HepG2 (cell line): ENCODE data around the gene GADD45B. TPM values are rescaled to one million over a fixed set of nuclear protein-coding genes. Genes with fewer than 3 reads are reported as not detected.

Experiments
- DDIT3 ChIP-seq: sonication (generic); formaldehyde crosslinking; IDR thresholded peaks from 2 replicates; pipeline ENCODE4 v1.4.0; 2020; ENCODE audit warnings: mild to moderate bottlenecking, missing genetic modification reagents
- FOSL1 ChIP-seq: sonication (generic); formaldehyde crosslinking; IDR thresholded peaks from 2 replicates; pipeline ENCODE4 v1.9.0; 2021; ENCODE audit warnings: missing genetic modification reagents, borderline replicate concordance
- THAP7 ChIP-seq: sonication (generic); formaldehyde crosslinking; IDR thresholded peaks from 2 replicates; pipeline ENCODE4 v1.8.1; 2023; ENCODE audit warnings: mild to moderate bottlenecking, missing genetic modification reagents
- THYN1 ChIP-seq: sonication (generic); formaldehyde crosslinking; IDR thresholded peaks from 2 replicates; pipeline ENCODE4 v1.8.1; 2023; ENCODE audit warnings: low read depth, mild to moderate bottlenecking, moderate library complexity, missing genetic modification reagents, borderline replicate concordance
- YEATS2 ChIP-seq: sonication (generic); formaldehyde crosslinking; IDR thresholded peaks from 2 replicates; pipeline ENCODE4 v1.4.0; 2020; ENCODE audit warnings: missing genetic modification reagents, borderline replicate concordance
- ZBED4 ChIP-seq: sonication (generic); formaldehyde crosslinking; IDR thresholded peaks from 2 replicates; pipeline ENCODE4 v1.4.0; 2020; ENCODE audit warnings: missing genetic modification reagents, borderline replicate concordance
- ZBTB33 ChIP-seq: sonication (generic); formaldehyde crosslinking; IDR thresholded peaks from 2 replicates; pipeline ENCODE4 v1.4.0; 2020; ENCODE audit warnings: missing genetic modification reagents
- ZBTB42 ChIP-seq: sonication (generic); formaldehyde crosslinking; IDR thresholded peaks from 2 replicates; pipeline ENCODE4 v1.5.0; 2020; ENCODE audit warnings: mild to moderate bottlenecking, missing genetic modification reagents
- ZNF20 ChIP-seq: sonication (generic); formaldehyde crosslinking; IDR thresholded peaks from 2 replicates; pipeline ENCODE4 v1.4.0; 2020; ENCODE audit warnings: mild to moderate bottlenecking, moderate library complexity, missing genetic modification reagents
- ZNF251 ChIP-seq: sonication (generic); formaldehyde crosslinking; IDR thresholded peaks from 2 replicates; pipeline ENCODE4 v1.9.0; 2021; ENCODE audit warnings: mild to moderate bottlenecking, missing genetic modification reagents
- ZNF503 ChIP-seq: sonication (generic); formaldehyde crosslinking; IDR thresholded peaks from 2 replicates; pipeline ENCODE4 v1.4.0; 2020; ENCODE audit warnings: missing genetic modification reagents
- ZNF687 ChIP-seq: sonication (generic); formaldehyde crosslinking; IDR thresholded peaks from 2 replicates; pipeline ENCODE4 v1.5.1; 2020; ENCODE audit warnings: mild to moderate bottlenecking, missing genetic modification reagents, moderate library complexity
- ZNF720 ChIP-seq: sonication (generic); formaldehyde crosslinking; IDR thresholded peaks from 2 replicates; pipeline ENCODE4 v1.4.0; 2020; ENCODE audit warnings: missing genetic modification reagents
- polyA plus RNA-seq, 8 experiments: library from polyadenylated mRNA; depleted of rRNA in 3 of 8; stranded (reverse) in 7 of 8; unstranded in 1 of 8; fragments of >200 nt; fragmentation: Illumina TruSeq in 4 of 8; extraction: Trizol in 4 of 8; gene quantifications; 2 replicates each; pipeline versions ENCODE4 v1.2.1 to v1.2.3, GENCODE V29; 2011 to 2016; ENCODE audit warnings: low read depth in 4 of 8, missing spikeins in 1 of 8, mixed read lengths in 1 of 8; ENCODE audit not compliant: insufficient read depth in 1 of 8
- total RNA-seq, 5 experiments: library from RNA; depleted of rRNA; stranded (reverse); fragments of >200 nt; fragmentation: Illumina TruSeq; extraction: Trizol; gene quantifications; 2 replicates each; pipeline ENCODE4 v1.2.3, GENCODE V29; 2016; ENCODE audit warnings: low read depth in 1 of 5

GADD45B gene
- total and polyA plus RNA-seq, 2 of the 13 experiments (the other 11 are each of a cell fraction or from before 2014, with no cell fraction given): 4.6 to 34.1 TPM

GRCh38 chr19:2462635-2463421, 13.1 kb upstream of the GADD45B start (continued):
- 0 out of 2 replicates have a peak, but pooled peaks have one; percentile 38 for TF ChIP-seq THAP7
- TF ChIP-seq ZNF720 (CRISPR knock-in tag): no peak
- TF ChIP-seq ZBTB33 (CRISPR knock-in tag): peak; percentile 79
- peak; percentile 97 for TF ChIP-seq ZBED4 (CRISPR knock-in tag)
- peak; percentile 67; the same call in 1 of the 2 replicates for TF ChIP-seq ZNF503 (CRISPR knock-in tag)
- TF ChIP-seq FOSL1 (CRISPR knock-in tag): no peak
- TF ChIP-seq ZNF20 (CRISPR knock-in tag): peak; percentile 90; the same call in 1 of the 2 replicates
- no peak for TF ChIP-seq ZNF251
- peak; percentile 90 for TF ChIP-seq ZNF687 (CRISPR knock-in tag)
- peak; percentile 65; the same call in 1 of the 2 replicates for TF ChIP-seq ZBTB42
- peak; percentile 73; the same call in 1 of the 2 replicates for TF ChIP-seq YEATS2 (CRISPR knock-in tag)
- no peak for TF ChIP-seq THYN1 (CRISPR knock-in tag)
- no peak for TF ChIP-seq DDIT3 (CRISPR knock-in tag)
